Measurements from ENCODE around the gene FZR1. TPM values are rescaled to one million over a fixed set of nuclear protein-coding genes. Genes with fewer than 3 reads are reported as not detected.
A peak's percentile ranks its signal among the peaks of the same experiment; 100 is the strongest.
"Not testable (repeated sequence)": the region's sequence is repeated elsewhere in the genome, so short reads cannot be mapped to it uniquely, and the experiment has no call there.

FZR1 gene
- total and polyA plus RNA-seq, 2 donors: 30.5 TPM

- H3K36me3 ChIP-seq (ENCODE audit: insufficient read depth): peaks cover 2% of the 10 kb centered on the region
- no peak for DNase-seq (ENCODE audit: extremely low spot score)
- WGBS: 96% methylated on average over 32 of the region's 32 CpGs
- no peak overlapping the region for H3K4me3 ChIP-seq (ENCODE audit: low read depth, low read length)
- no peaks in the 10 kb centered on the region for H3K4me1 ChIP-seq (ENCODE audit: insufficient read depth)
- no peak overlapping the region for H3K27ac ChIP-seq (ENCODE audit: low read depth)
These were observed 9.5 kb upstream of the FZR1 start for GRCh38 chr19:3496392-3497273.

GRCh38 chr19:3497757-3498520 lies 8.2 kb upstream of the FZR1 start:
- no peak for DNase-seq (ENCODE audit: extremely low spot score)
- no peaks in the 10 kb centered on the region for H3K4me1 ChIP-seq (ENCODE audit: insufficient read depth)
- peaks cover 2% of the 10 kb centered on the region for H3K36me3 ChIP-seq (ENCODE audit: insufficient read depth)
- 97% methylated on average over 5 of the region's 5 CpGs for WGBS
- no peak overlapping the region for H3K27ac ChIP-seq (ENCODE audit: low read depth)
- no peak overlapping the region for H3K4me3 ChIP-seq (ENCODE audit: low read depth, low read length)

GRCh38 chr19:3499738-3500428 lies 6.2 kb upstream of the FZR1 start:
- Histone ChIP-seq H3K4me1 (ENCODE audit: insufficient read depth) (no peaks in the 10 kb centered on the region), H3K27ac (ENCODE audit: low read depth) (peak overlapping the region; percentile 85), H3K4me3 (ENCODE audit: low read depth, low read length) (peak overlapping the region; percentile 83), H3K36me3 (ENCODE audit: insufficient read depth) (peaks cover 2% of the 10 kb centered on the region)
- no peak for DNase-seq (ENCODE audit: extremely low spot score)
- 25% methylated on average over 18 of the region's 18 CpGs for WGBS

- Histone ChIP-seq H3K36me3 (ENCODE audit: insufficient read depth) (peaks cover 2% of the 10 kb centered on the region), H3K27ac (ENCODE audit: low read depth) (peak within 1 kb of the TSS; percentile 85), H3K4me3 (ENCODE audit: low read depth, low read length) (peak within 1 kb of the TSS; percentile 83), H3K4me1 (ENCODE audit: insufficient read depth) (no peaks in the 10 kb centered on the region)
- WGBS: under 1% methylated on average over 52 of the region's 52 CpGs
- DNase-seq (ENCODE audit: extremely low spot score): peak; percentile 94
These were observed 5.5 kb upstream of the FZR1 start, which contains the start of gene DOHH for GRCh38 chr19:3500429-3501101. Gene DOHH, minus strand, starts transcription at chr19:3500674. Its CDS starts 3,860 bp downstream, at chr19:3496814.

DNA sequence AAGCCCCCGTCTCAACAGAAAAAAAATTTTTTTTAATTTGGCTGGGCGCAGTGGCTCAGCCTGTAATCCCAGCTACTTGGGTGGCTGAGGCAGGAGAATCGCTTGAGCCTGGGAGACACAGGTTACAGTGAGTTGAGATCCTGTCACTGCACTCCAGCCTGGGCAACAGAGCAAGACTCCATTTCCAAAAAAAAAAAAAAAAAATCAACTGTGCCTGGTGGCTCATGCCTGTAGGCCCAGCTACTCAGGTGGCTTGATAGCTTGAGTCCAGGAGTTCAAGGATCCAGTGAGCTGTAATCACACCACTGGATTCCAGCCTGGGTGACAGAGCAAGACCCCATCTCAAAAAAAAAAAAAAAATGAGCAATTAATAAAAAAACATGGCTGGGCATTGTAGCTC lies 4.3 kb upstream of the FZR1 start:
- WGBS: 93% methylated on average over 3 of the region's 3 CpGs
- no peaks in the 10 kb centered on the region for H3K4me1 ChIP-seq (ENCODE audit: insufficient read depth)
- H3K27ac ChIP-seq (ENCODE audit: low read depth): no peak overlapping the region
- no peak overlapping the region for H3K4me3 ChIP-seq (ENCODE audit: low read depth, low read length)
- H3K36me3 ChIP-seq (ENCODE audit: insufficient read depth): no peaks in the 10 kb centered on the region
- DNase-seq (ENCODE audit: extremely low spot score): no peak

- Histone ChIP-seq H3K4me1 (ENCODE audit: insufficient read depth) (no peaks in the 10 kb centered on the region), H3K4me3 (ENCODE audit: low read depth, low read length) (no peak overlapping the region), H3K27ac (ENCODE audit: low read depth) (no peak overlapping the region), H3K36me3 (ENCODE audit: insufficient read depth) (no peaks in the 10 kb centered on the region)
- WGBS: 68% methylated on average over 13 of the region's 13 CpGs
- DNase-seq (ENCODE audit: extremely low spot score): no peak
These were observed 3.0 kb upstream of the FZR1 start for GRCh38 chr19:3503036-3503572.

DNA sequence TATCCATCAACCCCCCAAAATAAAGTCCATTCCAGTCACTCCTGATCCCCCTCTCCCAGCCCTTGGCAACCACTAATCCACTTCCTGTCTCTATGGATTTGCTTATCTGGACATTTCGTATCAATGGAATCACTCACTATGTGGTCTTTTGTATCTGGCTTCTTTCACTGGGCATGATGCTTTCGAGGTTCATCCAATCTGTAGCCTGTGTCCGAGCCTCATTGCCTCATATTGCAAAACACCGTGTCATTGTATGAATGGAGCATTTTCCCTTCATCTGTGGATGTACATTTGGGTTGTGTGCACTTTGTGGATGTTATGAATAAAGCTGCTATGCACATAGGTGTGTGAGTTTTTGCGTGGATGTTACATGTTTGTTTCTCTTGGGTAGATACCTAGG lies 1.4 kb upstream of the FZR1 start:
- no peak overlapping the region for H3K27ac ChIP-seq (ENCODE audit: low read depth)
- no peaks in the 10 kb centered on the region for H3K4me1 ChIP-seq (ENCODE audit: insufficient read depth)
- 54% methylated on average over 5 of the region's 5 CpGs for WGBS
- no peak overlapping the region for H3K4me3 ChIP-seq (ENCODE audit: low read depth, low read length)
- DNase-seq (ENCODE audit: extremely low spot score): no peak
- H3K36me3 ChIP-seq (ENCODE audit: insufficient read depth): no peaks in the 10 kb centered on the region

GRCh38 chr19:3506384-3507340 lies 551 bp downstream of the FZR1 start:
- no peaks in the 10 kb centered on the region for H3K36me3 ChIP-seq (ENCODE audit: insufficient read depth)
- H3K4me3 ChIP-seq (ENCODE audit: low read depth, low read length): peak overlapping the region; percentile 96
- H3K4me1 ChIP-seq (ENCODE audit: insufficient read depth): no peaks in the 10 kb centered on the region
- WGBS: under 1% methylated on average over 69 of the region's 69 CpGs
- H3K27ac ChIP-seq (ENCODE audit: low read depth): peak overlapping the region; percentile 78
- DNase-seq (ENCODE audit: extremely low spot score): no peak

- no peak overlapping the region for H3K27ac ChIP-seq (ENCODE audit: low read depth)
- H3K4me3 ChIP-seq (ENCODE audit: low read depth, low read length): peak overlapping the region; percentile 96
- 27% methylated on average over 31 of the region's 31 CpGs for WGBS
- DNase-seq (ENCODE audit: extremely low spot score): no peak
- H3K36me3 ChIP-seq (ENCODE audit: insufficient read depth): no peaks in the 10 kb centered on the region
- no peaks in the 10 kb centered on the region for H3K4me1 ChIP-seq (ENCODE audit: insufficient read depth)
These were observed 1.4 kb downstream of the FZR1 start for GRCh38 chr19:3507371-3508120.

GRCh38 chr19:3508121-3508661 lies 2.1 kb downstream of the FZR1 start:
- H3K36me3 ChIP-seq (ENCODE audit: insufficient read depth); H3K4me3 ChIP-seq (ENCODE audit: low read depth, low read length); H3K27ac ChIP-seq (ENCODE audit: low read depth); H3K4me1 ChIP-seq (ENCODE audit: insufficient read depth); DNase-seq (ENCODE audit: extremely low spot score): not testable (repeated sequence)
- WGBS: 91% methylated on average over 18 of the region's 18 CpGs

DNA sequence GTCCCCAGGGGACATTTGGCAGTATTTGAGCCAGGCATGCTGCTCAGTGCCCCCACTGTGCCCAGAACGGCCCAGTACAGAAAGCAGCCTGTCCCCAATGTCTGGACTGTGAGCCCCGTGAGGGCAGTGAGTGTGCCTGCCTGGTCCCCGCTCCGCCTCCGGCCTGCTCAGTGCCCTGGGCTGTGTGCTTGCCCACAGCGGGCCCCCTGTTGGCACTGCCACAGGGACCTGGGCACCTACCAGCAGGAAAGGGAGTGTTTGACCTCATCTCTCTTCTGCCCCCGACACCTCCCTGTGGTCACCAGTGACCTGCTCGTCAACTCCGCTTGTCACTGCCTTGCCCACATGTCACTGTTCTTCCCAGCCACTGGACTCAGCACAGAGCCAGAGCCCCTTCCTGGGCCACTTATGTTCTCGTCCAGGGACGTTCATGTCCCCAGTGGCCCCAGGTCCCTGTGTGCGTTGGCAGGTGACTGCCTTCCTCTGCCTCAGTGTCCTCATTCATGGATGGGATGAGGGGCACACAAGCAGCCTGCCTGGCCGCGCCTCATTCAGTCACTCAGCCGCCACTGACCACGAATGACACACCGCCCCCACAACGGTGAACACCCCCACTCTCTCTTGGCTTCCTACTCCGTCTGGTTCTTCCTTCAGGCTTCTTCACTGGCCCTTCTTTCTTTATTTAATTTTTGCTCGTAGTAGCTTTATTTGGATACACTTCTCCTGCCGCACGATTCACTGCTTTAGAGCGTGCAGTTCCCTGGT lies 2.8 kb downstream of the FZR1 start:
- no peaks in the 10 kb centered on the region for H3K4me1 ChIP-seq (ENCODE audit: insufficient read depth)
- WGBS: 88% methylated on average over 23 of the region's 23 CpGs
- no peak overlapping the region for H3K4me3 ChIP-seq (ENCODE audit: low read depth, low read length)
- no peak for DNase-seq (ENCODE audit: extremely low spot score)
- H3K27ac ChIP-seq (ENCODE audit: low read depth): no peak overlapping the region
- no peaks in the 10 kb centered on the region for H3K36me3 ChIP-seq (ENCODE audit: insufficient read depth)
